GM21515 (cell line): ENCODE results near the gene EMC7.
"Not testable (repeated sequence)": the region's sequence is repeated elsewhere in the genome, so short reads cannot be mapped to it uniquely, and the experiment has no call there.

Experiments
- ATAC-seq: cut with Tn5 transposase; IDR thresholded peaks from one replicate; pipeline ENCODE4 v1.9.1; 2021; ENCODE audit not compliant: unreplicated experiment

The EMC7 gene

DNA sequence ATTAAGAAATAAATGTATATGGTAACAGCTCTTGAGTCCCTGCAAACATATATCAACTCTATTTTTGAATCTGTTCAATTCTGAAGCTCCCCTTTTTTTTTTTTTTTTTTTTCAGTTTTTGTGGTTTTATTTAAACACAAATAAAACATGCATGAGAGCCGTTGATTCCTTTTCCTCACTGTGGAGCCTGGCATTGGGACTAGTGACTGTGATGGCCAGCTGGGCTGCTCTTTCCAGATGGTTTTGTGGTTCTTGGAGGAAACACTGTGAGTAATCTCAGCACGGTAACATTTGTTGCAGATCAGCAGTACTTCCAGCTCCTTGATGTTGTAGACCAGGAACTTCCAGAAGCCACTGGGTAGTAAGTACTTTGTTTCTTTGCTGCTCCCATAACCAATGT is 15.9 kb downstream of the EMC7 start:
- no peak for ATAC-seq

DNA sequence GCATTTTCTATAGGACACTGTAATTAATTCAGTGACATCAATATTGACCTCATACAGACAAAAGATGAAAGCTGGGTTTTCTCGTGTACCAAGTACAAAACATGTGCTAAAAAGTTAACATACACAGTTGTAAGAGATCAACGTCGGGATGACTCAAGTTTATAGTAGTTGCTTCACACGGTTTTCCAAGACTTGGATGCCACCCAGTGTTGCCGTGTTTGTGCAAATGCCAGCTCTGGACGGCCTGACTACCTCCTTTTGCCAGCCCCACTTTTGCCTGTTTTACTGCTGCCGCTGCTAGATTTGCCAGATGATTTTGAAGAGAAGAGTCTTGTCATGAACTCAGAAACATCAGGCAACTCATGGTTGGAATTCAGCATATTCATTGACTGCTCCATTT is 17.6 kb downstream of the EMC7 start:
- ATAC-seq: no peak

DNA sequence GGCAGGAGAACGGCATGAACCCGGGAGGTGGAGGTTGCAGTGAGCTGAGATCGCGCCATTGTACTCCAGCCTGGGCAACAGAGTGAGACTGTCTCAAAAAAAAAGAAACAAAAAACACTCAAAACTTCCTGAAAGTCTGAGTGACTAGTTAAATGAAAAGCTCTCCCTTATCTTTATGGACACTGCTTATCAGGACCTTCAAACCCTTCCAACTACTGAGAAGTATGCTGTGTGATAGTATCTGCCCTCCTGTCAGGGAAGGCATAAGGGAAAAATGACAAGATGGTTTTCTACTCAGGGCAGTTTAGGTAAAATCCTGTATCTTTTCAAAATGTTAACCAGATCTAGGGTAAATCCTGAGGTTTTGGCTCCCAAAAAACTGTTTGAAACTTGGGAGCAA is 21.8 kb downstream of the EMC7 start:
- ATAC-seq: no peak

DNA sequence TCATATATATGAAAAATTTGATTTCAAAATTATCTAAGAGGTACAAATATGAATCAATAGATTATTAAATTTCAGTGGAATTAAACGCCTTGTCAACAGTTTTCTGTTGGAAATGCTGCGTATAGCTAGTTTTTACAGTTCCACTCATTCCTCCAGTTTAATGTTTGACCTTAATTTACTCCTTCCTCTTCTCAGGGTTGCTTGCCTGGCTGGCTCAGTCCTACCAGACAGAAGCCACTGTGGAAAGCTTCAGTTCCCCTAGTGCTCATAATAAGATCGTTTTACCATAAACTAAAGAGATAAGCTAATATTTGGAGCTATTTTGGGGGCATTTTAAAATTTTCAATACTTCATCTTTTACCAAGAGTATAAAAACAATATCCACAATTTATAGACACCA is 22.8 kb downstream of the EMC7 start:
- no peak for ATAC-seq

DNA sequence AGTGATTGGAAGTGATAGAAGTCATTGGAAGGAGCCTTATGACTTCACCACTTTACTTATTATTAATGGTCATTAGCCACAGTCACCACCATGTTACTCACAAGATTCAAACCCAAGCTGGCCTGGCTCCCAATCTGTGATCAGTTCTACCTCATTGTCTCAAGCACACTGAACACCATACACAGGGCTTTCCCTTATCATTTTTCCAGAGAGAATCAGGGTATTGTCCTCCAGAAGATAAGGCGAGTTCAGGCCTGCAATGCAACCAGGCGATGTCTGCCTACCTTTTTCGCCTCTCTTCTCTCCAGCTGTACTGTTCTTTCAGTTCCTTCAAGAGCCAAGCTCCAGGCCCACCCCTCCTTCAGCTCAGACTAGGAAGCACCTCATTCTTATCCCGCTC is 24.9 kb downstream of the EMC7 start:
- ATAC-seq: no peak

DNA sequence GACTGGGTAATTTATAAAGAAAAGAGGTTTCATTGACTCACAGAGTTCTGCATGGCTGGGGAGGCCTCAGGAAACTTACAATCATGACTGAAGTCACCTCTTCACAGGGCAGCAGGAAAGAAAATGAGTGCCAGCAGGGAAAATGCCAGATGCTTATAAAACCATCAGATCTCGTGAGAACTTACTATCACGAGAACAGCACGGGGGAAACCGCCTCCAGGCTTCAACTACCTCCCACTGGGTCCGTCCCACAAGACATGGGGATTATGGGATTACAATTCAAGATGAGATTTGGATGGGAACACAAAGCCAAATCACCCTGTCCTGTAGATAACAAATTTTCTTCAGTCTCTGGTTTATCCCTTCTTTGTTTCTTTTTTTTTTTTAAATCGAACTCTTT is 31.7 kb downstream of the EMC7 start:
- ATAC-seq: no peak

DNA sequence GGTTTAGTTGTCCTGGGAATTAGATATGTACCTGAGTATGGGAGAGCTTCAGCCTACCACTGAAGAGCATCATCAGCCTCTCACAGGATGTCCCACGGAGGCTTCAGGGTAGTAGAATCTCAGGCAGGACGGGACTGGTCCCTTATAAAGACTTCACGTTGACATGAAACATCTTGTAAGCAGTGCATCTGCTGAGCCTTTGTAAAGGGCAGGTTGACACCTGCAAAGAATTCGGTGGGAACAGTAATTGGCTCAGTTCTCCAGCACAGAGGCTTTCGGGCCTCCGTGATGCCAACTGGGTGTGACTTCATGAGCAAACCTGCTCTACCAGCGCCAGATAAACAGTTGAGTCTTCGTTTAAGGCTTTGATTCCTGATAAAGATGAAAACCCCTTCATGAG is 35.7 kb downstream of the EMC7 start:
- no peak for ATAC-seq

DNA sequence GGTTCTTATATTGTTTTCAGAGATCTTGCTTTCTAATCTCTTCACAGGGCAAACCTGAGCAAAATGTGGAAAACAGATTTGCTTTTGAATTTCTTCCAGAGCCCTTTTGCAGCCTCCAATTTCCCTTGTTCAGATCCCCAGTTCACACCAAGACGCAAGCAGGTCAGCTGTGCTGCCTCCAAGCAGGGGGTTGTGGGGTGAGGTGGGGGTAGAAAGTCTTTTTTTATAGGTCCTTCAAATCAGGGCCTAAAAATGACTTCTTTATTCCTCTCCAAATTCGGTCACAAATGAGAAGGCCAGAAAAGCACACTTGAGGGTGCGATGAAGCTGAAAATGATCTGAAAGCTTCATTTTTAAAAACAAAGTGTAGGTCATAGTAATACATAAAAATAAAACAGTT is 36.4 kb downstream of the EMC7 start:
- ATAC-seq: no peak

DNA sequence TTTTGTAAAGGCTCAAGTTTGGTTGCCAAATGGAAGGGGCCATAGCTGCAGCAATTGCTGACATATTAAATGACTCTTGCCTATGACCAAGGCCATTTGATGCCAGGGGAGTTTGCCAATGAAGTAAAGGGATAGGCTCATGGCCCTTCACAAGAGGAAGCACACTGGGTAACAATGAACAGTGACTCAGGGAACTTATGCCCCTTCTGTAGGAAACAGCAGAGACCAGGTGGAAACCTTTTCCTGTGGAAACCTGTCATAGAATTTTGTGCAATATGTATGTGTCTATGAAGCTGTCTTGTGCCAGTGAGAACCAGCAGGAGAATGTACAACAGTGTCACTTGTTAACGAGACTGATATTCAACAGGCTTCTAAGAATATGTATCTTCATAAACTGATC is 37.2 kb downstream of the EMC7 start:
- ATAC-seq: no peak

DNA sequence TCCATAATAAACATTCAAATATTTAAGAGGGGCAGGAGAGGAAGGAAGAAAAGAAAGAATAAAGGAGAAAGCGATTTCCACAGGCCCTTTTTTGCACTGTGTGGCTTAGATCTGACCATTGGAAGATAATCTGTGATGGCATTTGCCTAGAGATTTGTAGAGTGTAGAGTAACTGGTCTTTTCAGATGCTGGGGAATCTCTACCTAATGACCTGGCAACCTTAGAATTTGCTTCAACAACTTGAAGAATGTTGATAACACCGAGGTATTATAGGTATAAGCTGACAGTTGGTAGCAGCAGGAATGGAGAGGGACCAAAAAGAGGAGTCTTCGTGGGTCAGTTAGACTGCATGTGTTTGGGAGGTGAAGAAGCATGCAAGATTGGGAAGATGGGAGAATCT is 41.7 kb downstream of the EMC7 start:
- no peak for ATAC-seq

DNA sequence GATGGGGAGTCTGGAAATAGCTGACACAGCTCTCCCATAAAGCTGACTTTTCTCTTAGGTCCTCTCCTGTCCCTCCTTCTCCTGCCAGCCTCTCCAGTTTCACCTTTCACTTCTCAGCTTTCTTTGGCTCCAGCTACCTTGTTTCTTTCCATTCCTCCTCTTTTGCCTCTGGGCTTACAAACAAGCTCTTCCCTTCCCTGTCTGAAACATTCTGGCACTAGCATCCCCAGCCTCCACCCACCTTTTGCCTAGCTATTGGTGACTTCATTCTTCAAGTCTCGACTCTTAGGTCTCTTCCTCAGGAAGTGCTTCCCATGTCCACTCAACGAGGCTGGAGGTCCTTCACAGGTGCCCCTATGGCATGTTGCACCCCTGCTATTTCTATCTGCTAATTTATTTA is 42.2 kb downstream of the EMC7 start:
- ATAC-seq: no peak

DNA sequence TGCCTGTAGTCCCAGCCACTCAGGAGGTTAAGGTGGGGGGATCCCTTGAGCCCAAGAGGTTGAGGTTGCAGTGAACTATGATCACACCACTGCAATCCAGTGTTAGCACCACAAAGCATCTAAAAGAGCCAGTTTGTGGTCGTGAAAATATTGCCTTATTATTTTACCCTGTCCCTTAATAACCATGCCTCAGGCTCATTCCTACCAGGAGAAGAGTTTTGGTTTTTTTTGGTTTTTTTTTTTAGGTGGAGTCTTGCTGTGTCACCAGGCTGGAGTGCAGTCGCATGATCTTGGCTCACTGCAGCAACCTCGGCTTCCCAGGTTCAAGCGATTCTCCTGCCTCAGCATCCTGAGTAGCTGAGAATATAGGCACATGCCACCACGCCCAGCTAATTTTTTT is 44.8 kb downstream of the EMC7 start:
- no peak for ATAC-seq

DNA sequence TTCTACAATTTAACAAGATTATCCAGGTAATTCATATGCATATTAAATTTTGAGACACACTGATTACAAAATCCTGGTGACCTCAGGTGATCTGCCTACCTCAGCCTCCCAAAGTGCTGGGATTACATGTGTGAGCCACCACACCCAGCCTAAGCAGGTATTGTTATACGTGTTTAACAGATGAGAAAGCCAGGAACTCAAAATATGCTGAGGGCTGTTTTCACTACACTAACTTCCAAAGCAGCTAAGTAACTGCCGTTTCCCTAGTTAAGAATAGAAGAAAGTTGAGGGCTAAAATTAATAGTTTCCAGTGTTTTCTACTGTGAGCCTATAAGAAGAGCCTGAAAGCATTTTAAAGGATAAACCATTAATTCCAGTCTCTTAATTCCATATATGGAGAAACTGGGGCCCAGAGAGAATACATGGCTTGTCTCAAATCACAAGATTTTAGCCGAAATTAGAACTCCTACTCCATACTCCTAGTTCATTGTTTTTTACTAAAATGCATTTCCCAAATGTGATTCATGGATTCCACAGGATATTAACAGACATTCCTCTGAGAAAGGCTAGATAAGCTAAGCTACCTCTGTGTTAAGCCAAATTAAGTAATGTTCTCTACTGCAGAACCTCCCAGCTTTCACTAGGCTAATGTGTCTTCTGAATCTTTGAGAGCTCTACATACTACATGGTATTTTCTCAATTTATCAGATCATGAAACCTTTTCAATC is 45.6 kb downstream of the EMC7 start:
- ATAC-seq: no peak

DNA sequence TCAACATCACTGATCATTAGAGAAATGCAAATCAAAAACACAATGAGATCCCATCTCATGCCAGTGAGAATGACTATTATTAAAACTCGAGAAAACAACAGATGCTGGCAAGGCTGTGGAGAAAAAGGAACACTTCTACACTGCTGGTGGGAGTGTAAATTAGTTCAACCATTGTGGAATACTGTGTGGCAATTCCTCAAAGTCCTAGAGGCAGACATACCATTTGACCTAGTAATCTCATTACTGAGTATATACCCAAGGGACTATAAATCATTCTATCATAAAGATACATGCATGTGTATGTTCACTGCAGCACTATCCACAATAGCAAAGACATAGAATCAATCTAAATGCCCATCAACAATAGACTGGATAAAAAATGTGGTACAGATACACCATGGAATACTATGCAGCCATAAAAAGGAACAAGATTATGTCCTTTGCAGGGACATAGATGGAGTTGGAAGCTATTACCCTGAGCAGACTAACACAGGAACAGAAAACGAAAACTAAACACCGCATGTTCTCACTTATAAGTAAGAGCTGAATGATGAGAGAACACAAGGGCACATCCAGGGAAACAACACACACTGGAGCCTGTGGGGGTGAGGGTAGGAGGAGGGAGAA is 47.5 kb downstream of the EMC7 start:
- ATAC-seq: no peak

DNA sequence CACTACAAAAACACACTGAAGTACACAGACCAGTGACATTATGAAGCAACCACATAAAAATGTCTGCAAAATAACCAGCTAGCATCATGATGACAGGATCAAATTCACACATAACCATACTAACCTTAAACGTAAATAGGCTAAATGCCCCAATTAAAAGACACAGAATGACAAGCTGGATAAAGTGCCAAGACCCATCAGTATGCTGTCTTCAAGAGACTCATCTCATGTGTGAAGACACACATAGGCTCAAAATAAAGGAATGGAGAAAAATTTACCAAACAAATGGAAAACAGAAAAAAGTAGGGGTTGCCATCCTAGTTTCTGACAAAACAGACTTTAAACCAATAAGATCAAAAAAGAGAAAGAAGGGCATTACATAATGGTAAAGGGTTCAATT is 51.3 kb downstream of the EMC7 start:
- ATAC-seq: not testable (repeated sequence)

DNA sequence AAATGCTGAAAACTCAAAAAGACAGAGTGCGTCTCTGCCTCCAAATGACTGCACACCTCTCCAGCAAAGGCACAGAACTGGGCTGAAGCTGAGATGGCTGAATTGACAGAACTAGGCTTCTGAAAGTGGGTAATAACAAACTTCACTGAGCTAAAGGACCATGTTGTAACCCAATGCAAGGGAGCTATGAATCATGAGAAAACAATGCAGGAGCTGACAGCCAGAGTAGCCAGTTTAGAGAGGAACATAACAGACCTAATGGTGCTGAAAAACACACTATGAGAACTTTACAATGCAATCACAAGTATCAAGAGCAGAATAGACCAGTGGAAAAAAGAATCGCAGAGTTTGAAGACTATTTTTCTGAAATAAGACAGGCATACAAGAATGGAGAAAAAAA is 52.5 kb downstream of the EMC7 start:
- no peak for ATAC-seq

DNA sequence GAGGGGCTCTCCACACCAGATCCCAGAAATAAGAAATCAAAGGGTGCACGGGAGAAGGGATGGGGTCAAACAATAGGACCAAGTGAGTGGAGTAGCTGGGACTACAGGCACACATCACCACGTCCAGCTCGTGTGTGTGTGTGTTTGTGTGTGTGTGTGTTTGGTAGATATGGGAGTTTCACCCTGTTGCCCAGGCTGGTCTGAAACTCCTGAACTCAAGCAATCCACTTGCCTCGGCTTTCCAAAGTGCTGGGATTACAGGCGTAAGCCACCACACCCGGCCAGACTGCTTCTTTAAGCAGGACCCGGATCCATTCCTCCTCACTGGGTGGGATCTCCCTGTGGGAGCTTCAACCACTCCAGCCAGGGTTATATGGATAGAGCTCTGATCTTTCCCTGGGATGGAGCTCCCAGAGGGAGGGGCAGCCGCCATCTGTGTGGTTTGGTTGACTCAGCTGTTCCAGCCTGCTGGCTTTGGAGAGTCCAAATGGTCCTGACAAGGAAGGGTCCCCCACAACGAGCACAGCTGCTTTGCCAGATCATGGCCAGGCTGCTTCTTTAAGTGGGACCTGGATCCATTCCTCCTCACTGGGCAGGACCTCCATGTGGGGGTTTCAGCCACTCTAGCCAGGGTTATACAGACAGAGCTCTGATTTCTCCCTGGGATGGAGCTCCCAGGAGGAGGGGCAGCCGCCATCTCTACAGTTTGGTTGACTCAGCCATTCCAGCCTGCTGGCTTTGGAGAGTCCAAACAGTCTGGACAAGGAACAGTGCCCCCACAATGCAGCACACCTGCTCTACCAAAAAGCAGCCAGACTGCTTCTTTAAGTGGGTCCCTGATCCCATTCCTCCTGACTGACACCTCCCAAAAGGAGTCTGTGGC is 53.5 kb downstream of the EMC7 start:
- no peak for ATAC-seq

DNA sequence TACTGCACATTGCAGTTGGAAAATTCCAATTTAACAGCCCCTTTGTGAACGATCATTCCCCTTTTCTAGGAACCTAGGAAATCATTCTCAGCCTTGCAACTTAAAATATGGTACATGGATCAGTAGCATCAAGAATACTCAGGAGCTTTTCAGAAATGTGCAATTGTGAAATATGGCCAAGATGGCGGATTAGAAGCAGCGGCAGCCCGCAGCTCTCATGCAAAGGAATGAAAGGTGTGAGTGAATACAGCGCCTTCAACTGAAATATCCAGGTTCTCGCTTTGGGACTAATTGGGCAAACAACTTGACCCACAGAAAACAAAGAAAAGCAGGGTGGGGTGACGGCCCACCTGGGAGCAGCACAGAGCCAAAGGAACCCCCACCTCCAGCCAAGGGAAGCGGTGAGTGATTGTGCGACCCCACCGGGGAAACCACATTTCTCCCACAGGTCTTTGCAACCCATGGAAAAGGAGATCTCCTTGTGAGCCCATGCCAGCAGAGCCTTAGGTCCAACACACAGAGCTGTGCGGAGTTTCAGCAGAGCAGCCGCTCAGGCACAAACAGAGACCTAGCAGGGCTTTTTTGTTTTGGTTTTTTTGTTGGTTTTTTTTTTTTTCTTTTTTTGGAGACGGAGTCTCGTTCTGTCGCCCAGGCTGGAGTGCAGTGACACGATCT is 55.1 kb downstream of the EMC7 start:
- ATAC-seq: no peak

DNA sequence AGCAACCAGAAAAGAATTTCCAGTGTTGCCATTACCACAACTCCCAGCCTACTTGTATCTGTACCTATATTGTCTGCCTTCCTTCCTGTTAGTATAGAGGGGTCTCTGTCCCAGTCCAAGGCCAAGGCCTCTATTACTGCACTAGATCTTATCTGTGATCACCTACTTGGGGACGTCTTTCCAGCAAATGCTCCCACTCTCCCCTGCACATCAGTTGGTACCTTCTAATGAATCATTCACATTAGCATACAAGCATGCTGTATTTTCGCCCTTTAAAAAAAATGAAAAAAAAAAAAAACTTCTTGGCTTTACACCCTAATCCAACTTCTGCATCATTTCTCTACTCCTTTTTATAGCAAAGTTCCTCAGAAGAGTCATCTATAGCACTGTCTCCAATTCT is 57.8 kb downstream of the EMC7 start:
- no peak for ATAC-seq

DNA sequence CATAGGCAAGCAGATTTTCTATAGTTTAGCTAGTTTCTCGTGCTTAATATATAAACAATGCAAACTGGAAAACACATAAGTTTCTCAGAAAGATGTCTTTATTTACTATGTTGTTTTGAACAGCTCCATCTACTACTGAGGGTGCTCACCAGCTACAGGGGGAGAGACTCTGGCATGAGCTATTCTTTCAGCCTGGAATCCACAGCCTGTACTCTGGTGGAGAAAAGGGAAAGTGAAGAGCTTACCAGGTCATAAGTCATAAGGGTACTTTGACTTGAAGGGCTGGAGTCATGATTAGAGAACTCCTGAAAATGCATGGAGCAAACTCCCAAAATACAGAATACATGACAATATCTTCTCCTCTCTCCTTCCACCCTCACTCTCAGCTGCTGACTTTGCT is 58.3 kb downstream of the EMC7 start:
- no peak for ATAC-seq

DNA sequence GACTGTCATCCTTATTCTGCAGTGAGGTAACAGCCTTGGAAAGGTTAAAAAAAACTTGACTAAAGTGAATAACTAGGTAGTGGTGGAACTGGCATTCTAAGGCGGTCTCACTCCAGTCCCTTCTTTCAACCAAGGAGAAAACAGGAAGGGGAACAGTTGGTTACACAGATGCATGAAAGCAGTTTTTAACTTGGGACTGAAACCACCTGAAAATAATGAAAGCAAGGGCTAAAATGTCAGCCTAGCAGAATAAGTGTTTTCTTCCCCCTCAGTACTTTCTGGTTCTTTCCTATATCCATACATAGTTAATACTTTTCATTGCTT is 61.9 kb downstream of the EMC7 start:
- ATAC-seq: no peak
